Activated gamma-delta T cell treated with Interleukin-2 at 50 U/mL for 16 hours (primary cell): ENCODE results near the gene GPD1L.

ENCODE experiments used
- DNase-seq: peaks from one replicate; pipeline ENCODE4 v3.0.0-alpha.2; 2020

Gene GPD1L

DNA sequence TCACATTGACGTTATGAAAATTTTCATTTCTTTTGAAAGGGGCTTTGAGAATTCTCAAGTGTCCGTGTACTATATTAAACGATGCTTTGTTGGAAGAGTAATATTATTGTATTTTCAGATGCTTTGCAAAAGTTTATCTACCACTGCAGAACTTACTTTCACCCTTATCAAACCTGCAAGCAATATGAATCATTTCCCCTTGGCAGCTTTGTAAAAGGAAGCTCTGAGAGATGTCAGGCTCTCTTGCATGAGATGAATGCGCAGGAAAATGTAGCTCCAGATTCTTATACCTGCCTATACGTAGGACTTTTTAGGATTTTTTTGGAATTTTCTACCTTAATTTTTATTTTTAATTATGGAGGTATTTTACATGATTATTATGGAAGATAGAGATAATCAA lies 34.5 kb downstream of the GPD1L start:
- no peak for DNase-seq

DNA sequence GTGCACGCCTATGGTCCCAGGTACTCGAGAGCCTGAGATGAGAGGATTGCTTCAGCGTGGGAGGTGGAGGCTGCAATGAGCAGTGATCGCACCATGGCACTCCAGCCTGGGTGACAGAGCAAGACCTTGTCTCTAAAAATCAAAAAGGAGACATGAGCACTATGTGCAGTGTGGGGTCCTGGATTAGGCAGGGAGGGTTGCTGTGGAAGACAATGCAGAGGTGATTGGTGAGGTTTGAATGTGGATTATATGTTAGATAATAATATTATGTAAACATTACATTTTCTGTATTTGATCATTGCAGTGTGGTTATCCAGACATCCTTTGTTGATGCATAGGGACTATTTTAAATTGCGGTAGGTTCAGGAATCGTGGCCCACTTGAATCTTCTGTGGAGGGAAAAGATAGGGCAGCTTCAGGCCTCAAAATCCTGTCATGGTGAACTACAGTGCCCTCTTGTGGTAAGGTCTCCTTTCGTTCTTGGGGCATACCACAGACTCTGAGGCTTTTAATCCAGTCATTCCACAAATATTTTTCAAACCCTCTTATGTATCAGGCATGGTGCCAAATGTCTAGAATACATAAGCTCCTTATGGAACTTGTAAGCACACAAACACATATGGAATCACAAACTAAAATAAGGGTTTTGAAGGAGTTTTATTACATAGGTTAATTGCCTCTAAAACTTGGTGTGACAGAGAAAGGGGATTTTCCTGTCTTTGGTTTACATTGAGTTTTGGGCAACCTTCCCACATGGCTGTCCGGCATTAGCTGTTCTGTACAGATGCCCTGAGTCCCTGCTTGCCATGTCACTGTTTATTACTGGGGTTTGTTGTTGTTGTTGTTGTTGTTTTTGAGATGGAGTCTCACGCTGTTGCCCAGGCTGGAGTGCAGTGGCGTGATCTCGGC lies 37.7 kb downstream of the GPD1L start:
- peak; percentile 48 for DNase-seq

GRCh38 chr3:32146746-32147211 lies 40.4 kb downstream of the GPD1L start:
- DNase-seq: no peak

GRCh38 chr3:32147509-32147908 lies 41.1 kb downstream of the GPD1L start:
- DNase-seq: no peak

- no peak for DNase-seq
Measured at GRCh38 chr3:32147933-32148332, 41.5 kb downstream of the GPD1L start.

DNA sequence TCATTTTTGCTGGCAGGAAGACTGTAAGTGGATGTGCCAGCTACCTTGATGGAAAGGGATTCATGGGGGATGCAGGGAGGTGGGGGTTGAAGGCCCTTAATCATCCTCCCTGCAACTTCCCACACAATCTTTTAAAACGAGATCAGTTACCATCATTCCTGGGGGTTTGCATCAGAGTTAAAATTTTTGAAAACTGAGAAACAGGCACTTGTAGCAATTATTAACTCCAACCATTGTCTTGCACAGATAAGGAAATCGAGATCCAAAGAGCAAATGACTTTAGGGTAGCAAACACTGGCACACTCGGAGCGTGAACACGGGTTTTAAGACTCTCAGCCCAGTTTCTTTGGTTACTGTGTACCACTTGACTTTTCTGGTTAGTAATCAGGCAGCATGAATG lies 41.9 kb downstream of the GPD1L start:
- DNase-seq: no peak

DNA sequence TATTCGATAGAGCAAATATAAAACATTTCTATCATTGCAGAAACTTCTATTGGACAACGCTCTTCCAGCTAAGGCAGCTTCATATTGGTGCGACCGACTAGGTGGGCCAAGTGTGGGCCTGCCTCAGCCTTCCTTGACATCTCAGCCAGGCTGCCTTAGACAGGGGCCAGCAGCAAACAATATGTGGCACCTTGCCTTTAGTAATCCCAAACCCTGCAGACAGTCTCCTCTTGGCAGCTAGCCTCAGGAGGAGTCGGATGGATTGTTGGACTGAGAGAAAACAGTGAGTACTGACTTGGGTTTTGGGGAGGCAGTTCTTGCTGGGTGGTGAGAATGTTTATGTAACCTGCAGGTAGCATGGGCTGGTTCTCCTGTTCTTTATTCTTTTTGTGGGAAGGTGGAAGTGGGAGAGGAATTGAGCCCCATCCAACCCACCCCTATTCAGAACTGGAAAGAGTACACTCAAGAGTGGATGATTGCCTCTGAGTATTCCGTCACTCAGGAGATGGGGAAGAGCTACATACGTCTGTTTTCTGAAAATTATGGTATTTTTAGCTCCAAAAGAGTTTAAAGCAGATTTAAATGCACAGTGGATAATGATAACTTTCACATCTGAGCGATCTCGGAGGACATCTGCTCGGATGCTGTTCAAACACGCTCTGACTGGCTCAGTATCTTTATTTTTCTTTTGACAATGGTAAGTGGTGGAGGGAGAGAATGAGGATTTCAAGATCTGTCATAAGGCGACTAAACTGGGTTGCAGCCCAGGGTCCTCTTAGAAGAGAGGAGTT lies 47.2 kb downstream of the GPD1L start:
- no peak for DNase-seq

- DNase-seq: no peak
Measured at GRCh38 chr3:32154205-32154579, 47.8 kb downstream of the GPD1L start.

DNA sequence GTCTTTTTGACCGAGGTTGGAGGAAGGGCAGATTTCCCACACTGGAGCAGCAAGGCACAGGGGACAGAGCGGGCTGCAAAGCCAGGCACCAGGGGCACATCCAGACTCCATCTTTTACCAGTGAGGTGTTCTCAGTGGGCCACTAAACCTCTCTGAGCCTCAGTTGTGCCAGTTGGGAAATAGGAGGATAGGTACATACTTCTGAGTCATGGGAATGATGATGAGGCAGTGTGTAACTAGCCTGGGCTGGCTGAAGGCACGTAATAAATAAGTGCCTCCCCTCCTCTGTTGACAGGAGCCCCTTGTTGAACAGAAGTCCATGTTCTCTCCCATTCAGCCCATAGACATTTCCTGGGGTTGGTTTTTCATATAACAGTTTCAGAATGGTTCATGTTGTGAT lies 48.7 kb downstream of the GPD1L start:
- no peak for DNase-seq

GRCh38 chr3:32157600-32158264 lies 51.3 kb downstream of the GPD1L start:
- DNase-seq: no peak

DNA sequence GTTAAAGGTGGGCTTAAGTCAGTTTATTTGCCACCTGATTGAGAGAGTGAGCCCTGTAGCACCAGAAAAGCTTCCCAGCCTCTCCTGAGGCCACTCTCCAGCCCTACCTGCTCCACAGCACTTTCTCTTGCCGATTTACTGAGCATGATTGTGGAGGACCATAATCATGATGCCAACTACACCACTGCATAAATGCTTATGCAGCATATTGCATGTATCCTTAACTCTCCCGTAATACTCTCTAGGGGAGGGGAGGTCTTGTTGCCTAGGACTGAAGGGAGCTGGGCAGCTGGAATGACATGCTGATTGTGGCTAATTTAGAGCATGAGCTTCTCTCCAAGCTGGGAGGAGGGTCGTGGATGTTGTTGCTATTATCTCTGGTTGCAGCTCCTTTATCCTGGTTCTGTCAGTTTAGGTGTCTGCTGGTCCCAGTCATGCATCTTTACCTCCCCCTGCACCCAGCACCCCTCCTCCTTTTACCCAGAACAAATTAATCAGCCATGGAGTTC lies 54.3 kb downstream of the GPD1L start:
- DNase-seq: no peak

DNA sequence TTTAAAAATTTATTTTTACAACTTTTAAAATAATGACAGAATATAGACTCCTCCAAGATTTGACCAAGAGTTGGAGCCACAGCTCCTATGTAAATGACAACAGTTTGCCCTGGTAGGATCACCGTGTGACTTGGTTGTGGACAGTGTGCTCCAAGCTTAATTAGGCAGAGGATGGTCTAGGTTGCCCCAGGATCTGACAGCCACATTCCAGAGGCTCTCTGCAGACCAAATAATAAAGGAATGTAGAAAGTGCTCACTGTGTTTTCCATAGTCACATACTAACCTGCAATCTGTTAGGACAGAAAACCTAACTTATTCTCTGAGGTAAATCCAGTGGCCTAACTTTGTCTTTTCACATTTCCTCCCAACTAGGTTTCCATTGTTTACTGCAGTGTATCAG lies 59.0 kb downstream of the GPD1L start:
- no peak for DNase-seq

GRCh38 chr3:32166654-32167053 lies 60.2 kb downstream of the GPD1L start:
- no peak for DNase-seq

- no peak for DNase-seq
Measured at GRCh38 chr3:32172420-32172819, 66.0 kb downstream of the GPD1L start.

GRCh38 chr3:32175607-32176197 lies 69.3 kb downstream of the GPD1L start:
- DNase-seq: peak; percentile 56

DNA sequence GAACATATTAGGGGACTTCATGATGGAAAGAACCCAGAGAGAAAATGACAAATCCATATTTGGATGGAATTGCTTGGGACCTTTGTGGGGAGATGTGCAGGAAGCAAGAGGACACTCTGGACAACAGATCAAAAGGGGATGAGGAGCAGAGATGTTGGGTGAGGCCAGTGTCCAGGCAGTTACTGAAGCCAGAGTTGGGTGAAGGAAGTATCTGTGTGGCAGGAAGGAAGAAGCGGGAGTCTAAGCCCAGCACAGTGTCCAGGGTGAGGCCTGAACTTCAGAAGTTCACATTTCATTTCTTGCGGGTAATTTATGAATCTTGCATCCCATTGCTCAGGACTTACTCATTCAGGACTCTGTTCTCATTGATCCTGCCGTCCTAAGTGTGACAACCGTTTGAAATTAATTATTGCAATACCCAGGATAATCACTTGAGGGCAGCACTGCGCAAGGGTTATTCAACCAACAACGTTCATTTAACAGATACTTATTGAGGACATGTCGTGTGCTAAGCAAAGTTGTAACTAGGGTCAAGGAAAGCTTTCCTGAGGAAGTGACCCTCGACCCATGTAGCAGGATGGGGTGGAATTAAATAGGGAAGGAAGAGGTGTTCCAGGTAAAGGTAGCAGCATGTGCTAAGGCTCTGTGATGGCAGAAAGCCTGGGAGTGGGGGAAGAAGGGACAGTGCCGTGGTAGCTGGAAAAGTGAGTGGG lies 70.7 kb downstream of the GPD1L start:
- peak; percentile 60 for DNase-seq

GRCh38 chr3:32177702-32178198 lies 71.3 kb downstream of the GPD1L start:
- DNase-seq: peak; percentile 35

DNA sequence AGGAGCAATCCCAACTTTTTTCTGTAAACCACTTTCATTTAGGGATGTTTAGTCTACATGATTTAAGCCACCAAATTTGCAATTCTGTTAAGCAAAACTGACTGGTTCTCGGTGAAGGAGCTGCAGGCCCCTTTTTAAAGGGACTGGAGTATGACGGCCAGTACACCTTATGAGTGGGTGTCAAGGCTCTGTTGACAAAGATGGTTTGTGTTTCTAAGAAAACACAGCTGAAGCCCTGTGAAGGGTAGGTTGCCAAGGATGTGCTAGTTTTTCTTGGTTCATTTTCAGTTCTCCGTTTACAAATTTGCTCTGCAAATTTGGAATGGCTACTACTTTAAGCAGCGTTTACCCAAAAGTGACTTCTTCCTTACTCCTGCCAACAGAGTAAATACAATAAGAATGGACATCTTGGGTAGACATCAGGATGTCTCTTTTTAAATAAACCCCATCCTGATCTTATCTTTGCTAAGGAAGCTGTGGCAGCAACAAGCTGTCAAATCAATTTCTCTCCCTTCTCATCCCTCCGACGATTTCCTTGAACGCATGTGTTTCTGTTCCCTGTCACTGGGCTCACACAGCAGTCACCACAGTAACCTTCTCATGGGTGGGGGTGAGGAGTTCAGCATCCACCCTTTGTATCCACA lies 73.8 kb downstream of the GPD1L start:
- no peak for DNase-seq

GRCh38 chr3:32181365-32181764 lies 74.9 kb downstream of the GPD1L start:
- DNase-seq: no peak

DNA sequence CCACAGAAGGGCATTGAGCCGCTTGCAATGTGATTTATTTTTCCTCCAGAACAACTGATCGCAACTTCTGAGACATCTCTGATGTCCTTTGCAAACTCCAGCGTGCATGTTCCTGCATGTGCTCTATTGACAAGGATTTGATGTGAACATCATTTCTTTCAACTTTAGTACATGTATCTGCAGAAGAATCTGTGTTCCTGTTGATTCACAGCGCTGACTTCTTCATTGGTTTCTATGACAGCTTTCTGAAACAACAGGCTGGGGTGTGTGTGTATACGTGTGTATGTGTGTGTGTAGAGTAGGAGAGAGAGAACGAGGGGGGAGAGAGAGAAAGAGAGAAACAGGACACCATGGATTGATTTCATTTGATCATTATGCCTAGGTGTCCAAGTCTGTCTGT lies 75.4 kb downstream of the GPD1L start:
- no peak for DNase-seq

DNA sequence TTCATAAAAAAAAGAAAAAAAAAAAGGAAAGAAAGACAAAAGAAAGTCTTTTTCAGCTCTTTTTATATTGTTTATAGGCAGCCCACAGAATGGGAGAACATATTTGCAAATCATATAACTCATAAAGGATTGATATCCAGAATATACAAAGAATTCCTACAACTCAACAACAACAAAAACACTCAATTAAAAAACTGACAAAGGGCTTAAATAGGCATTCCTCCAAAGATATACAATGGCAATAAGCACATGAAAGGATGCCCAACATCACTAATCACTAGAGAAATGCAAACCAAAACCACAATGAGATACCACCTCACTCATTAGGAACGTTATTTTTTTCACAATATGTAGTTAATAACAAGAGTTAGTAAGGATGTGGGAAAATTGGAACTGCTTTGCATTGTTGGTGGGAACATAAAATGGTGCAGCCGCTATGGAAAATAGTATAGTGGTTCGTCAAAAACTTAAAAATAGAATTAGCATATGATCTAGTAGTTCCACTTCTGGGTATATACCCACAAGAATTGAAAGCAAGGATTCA lies 77.8 kb downstream of the GPD1L start:
- no peak for DNase-seq
